Hematopoietic multipotent progenitor cell treated with erythropoietin and hydrocortisone succinate and interleukin-3 and kit ligand, for 6 days (in vitro differentiated cells): Measurements from ENCODE around the gene CCPG1.

Experiments
- DNase-seq: peaks from one replicate; pipeline ENCODE4 v3.0.0-alpha.2; 2015

CCPG1 gene

GRCh38 chr15:55318588-55319494, 89.3 kb downstream of the CCPG1 start, which contains the start of the genes PIGB and PIGBOS1:
TSS of gene PIGB (plus strand) at chr15:55319222. CDS start at chr15:55319251, 29 bp downstream.
TSS of gene PIGBOS1 (minus strand) at chr15:55319123. CDS start at chr15:55317792, 1,331 bp downstream.
- DNase-seq: peak; percentile 95
